GM18909 (cell line): ENCODE results near the gene MRPL27.
"Not testable (repeated sequence)": the region's sequence is repeated elsewhere in the genome, so short reads cannot be mapped to it uniquely, and the experiment has no call there.

Experiments used
- ATAC-seq: cut with Tn5 transposase; IDR thresholded peaks from one replicate; pipeline ENCODE4 v1.9.1; 2021; ENCODE audit warnings: mild to moderate bottlenecking; ENCODE audit not compliant: unreplicated experiment, poor library complexity

Gene MRPL27

GRCh38 chr17:50347117-50347893, 25.7 kb downstream of the MRPL27 start:
- no peak for ATAC-seq

DNA sequence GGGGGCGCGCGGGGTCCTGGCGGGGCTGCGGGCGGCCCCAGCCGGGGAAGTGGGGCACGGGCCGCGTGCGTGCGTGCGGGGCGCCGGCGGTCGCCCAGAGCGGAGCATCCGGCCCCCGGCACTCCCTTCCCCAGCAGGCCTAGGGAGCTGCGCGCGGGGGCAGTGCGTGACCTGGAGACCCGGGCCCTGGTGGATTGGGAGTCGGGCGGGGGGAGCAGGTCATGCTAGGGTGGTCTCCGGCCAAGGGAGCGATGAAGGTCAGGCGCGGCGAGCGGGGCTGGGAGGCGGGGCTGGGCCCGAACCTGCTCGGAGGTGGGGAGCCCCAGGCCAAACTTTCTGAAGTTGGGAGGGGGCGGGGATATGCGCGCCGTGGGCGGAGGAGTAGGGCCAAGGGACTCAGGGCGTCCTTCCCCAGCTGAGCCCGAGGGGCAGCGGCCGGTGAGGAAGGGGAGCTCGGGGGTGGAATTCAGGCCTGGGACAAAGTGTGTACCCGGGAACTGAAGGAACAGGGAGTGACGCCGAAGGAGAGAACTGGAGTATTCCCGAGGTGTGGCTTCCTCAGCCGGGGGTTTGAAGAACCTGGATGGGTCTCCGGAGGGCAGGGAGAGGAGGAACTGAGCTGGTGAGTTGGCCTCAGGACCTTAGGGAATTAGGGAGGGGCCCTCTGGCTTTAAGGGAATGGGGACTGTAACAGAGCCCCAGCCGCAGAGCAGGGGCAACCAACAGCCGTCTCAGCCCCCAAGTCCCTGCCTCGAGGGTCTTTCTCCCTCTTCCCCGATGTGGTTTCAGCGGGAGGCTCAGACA, 26.5 kb downstream of the MRPL27 start:
- ATAC-seq = peak; percentile 63

- peak; percentile 71 for ATAC-seq
Observed at GRCh38 chr17:50345432-50346312, 27.3 kb downstream of the MRPL27 start, which contains the start of gene XYLT2. Gene XYLT2 (plus strand): TSS chr17:50346126. CDS start chr17:50346141, 15 bp downstream.

DNA sequence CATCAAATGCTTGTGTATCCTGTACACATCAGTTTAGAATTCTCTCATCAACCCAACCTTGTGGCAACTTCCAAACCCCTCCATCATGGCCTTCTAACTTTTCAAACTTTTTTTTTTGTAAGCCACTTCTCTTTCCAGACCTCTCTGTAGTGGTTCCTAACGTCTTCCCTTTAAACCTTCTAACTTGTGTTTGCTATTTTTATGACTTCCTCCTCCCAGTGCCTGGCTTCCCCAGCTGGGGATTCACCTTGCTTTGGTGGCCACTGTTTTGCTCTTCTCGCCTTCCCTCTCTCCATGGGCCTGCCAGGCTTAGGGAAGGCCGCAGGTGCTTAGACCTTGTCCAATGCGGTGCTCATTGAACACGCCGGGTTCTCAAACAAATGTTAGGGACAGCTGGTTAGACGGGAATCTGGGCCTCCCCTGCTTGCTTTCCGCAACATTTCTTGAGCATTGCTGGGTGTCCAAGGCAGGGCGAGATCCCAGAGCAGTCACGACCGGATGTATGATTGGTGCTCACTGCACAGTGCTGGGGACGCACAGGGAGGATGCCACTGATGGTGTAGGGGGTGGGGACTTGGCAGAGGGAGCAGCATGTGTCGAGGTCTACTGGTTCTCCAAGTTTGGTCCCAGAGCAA, 28.1 kb downstream of the MRPL27 start:
- no peak for ATAC-seq

GRCh38 chr17:50339381-50339780, 33.6 kb downstream of the MRPL27 start:
- ATAC-seq = no peak

- no peak for ATAC-seq
Observed at GRCh38 chr17:50338645-50339044, 34.3 kb downstream of the MRPL27 start.

- ATAC-seq = no peak
Observed at GRCh38 chr17:50337956-50338355, 35.0 kb downstream of the MRPL27 start.

DNA sequence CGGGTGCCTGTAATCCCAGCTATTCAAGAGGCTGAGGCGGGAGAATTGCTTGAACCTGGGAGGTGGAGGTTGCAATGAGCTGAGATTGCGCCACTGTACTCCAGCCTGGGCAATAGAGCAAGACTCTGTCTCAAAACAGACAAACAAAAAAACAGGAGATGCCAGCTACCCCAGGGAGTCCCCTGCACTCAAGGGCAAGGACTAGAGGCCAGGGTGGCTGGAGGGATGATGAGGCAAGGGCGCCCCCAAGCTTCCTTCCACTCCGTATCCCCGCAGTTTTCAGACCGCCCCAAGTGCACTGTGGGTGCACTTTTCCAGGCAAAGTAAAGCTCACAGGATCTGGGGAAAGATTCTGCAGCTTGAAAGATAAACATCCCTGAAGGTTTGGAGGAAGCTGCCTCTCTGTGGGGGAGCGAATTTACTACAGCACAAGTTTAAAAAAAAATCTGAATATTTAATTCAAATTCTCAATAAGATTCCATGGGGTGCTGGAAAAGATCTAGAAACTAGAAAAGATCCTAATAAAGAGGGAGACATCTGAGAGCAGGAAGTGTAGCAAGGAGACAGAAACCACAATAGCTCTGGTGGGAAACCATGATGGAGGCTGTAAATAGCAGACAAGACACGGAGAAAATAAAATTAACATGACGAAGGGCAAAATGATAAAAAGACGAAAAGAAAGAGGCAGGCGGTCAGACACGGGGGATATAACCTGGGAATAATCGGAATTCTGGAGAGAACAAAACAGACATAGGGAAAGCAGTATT, 39.5 kb downstream of the MRPL27 start:
- ATAC-seq = not testable (repeated sequence)

DNA sequence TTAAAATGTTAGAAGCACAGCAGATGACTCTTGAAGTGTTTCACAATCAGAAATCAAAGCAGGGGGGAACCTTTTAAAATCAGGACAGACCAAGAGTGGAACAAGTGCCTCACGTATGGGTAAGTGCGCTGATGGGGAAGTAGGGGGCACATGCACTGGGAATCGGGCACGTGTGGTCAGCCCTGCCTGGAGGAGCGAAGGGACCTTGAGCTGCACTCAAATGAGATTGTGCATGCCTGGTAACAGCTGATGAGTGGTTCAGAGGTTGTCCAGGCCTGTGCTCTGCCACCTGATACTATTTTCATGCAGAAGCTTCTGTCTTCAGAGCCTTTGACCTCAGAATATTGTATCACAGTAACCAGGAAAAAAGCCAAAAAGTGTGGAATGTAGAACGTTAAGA, 40.8 kb downstream of the MRPL27 start:
- no peak for ATAC-seq

DNA sequence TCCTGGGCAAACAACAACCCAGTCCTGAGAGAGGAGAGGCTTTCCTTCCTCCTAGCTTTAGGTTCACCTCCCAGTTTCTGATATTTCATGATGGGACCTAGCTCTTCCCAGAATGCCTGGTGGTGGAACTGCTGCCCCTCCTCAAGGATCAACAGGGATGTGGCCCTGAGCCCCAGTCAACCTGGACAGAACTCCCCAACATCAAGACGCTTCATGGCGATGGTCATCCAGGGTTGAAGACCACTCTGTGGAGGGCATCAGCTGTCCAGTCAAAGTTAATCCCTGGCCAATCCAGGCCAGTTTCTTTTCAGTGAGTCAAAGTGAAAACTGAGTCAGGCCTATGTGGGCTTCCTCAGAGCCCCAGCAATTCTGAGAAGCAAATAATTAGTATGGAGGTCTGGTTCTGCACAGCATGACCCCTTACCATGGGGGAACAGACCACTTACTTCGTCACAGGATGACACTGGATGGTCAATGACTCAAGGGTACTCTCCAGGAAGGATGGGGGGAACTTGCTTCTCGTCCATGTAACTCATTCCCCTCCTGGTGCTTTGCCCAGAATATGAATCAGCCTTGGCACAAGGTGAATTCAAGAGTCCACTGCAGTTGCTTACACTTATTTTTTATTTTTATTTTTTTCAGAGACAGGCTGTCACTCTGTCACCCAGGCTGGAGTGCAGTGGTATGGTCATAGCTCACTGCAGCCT, 41.7 kb downstream of the MRPL27 start:
- ATAC-seq = no peak

GRCh38 chr17:50330151-50330775, 42.7 kb downstream of the MRPL27 start:
- ATAC-seq = no peak

DNA sequence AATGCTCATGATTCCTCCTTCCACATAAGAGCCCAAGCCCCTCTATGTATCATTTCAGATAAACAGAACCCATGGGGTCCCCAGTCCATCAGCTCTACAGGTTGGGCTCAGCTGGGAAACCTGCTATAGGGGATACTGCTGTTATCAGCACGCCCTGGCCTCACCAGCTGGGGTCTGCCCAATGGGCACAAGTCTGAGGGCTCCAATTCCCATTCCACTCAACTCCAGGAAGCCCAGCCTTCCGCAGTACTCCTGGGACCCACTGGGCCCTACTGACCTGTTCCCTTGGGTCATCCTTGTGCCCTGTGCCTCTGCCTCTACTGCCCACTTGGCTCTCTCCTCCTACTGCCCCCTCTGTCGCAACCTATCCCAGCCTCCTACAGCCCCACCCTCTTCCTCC, 43.3 kb downstream of the MRPL27 start:
- no peak for ATAC-seq

DNA sequence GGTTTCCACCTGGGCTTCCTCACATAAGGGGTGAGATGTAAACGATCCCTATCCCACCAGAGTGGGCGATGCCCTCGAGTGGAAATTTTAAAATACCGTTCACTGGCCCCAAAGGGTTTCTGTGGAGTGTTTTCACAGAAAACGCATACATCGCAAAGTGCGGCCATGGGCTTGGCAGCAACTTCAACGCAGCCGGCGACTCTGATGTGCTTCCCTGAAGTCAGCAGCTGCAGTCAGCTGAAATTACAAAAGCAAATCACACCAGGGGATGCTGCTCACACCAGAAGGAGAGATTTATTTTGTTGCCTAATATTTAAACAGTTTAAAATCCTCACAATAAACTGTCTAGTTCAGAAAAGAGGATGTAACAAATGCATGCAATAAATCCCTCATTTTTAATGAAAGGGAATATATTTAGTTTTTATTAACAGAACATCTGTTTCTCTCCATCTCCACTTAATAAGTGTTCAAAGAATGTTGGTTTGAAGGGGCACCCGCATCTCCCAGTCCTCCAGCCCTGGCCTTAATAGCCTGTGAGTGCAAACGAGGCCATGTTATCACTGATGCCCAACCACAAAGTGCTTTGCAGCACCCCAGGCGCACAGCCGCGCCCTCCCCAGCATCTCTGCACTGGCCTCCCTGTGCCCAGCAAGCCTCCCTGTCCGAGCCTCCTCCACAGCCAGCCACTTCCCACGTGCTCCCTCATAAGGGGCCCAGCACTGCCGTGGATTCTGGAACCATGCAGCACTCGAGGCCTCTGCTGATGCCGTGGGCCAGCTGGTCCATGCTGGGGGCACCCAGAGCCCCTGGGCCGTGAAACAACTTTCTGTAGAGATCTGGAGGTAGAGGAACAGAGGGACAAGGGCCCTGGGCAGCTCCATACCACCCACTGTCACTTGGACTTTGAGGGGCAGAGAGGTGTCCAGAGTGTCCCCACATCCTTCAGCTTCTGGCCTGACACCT, 44.3 kb downstream of the MRPL27 start:
- no peak for ATAC-seq

- no peak for ATAC-seq
Observed at GRCh38 chr17:50326831-50327364, 46.1 kb downstream of the MRPL27 start.

DNA sequence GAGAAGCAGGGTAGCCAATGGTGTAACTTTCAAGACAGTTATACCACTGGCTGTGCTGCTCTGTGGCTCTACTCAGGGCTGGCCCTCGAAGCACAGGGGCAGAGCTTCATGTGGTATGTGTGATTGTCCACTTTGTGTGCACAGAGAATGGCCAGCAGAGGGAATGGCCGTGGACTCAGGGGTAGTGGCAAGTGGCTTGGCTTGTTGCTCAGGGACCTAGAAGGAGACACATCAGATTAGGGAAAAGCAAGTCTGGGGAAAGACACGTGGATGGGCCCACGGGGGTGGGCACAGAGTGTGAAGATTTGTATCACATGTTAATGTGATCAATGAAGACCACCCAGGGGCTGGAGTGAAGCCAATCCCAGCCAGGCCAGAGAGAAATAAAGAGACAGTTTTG, 47.1 kb downstream of the MRPL27 start:
- no peak for ATAC-seq

DNA sequence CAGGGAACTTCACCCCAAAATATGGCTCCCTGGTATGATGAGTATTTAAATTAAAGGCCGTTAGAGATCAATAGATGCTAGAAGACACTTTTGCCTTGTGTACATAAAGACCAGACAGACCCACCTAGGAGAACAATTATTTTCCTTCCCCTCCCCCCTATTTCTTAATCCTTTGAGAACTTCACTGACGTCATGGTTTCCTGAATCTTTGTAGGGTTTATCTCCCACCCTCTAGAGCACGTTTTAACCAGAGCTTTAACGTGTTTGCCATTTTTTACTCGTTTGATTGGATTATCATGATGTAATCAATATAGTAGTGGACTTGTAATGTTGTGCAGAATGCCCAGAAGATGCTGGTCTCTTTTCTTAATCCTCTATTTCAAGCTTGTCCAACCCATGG, 49.9 kb downstream of the MRPL27 start:
- no peak for ATAC-seq

- no peak for ATAC-seq
Observed at GRCh38 chr17:50322271-50322670, 50.7 kb downstream of the MRPL27 start.
